H9 (cell line): ENCODE measurements around the gene CACNB2. TPM values are rescaled to one million over a fixed set of nuclear protein-coding genes. Genes with fewer than 3 reads are reported as not detected.

Source experiments
- DNase-seq: peaks from one replicate; pipeline ENCODE4 v3.0.0-alpha.2; 2017
- H2AFZ ChIP-seq: one replicate; pipeline ENCODE4 v1.6.1; 2013; ENCODE audit warnings: mild to moderate bottlenecking, low read length, control low read depth, moderate library complexity
- H2AK5ac ChIP-seq: 2 replicates; pipeline ENCODE4 v1.6.1; 2013; ENCODE audit warnings: low read length, control low read depth, mixed read lengths; ENCODE audit not compliant: insufficient read length
- H2BK120ac ChIP-seq: one replicate; pipeline ENCODE4 v1.6.1; 2013; ENCODE audit warnings: low read depth, mild to moderate bottlenecking, low read length, control low read depth, inconsistent platforms; ENCODE audit not compliant: poor library complexity, severe bottlenecking
- H2BK12ac ChIP-seq: 2 replicates; pipeline ENCODE4 v1.6.1; 2013; ENCODE audit warnings: low read length, control low read depth, mixed read lengths, low read depth; ENCODE audit not compliant: insufficient read length
- H2BK15ac ChIP-seq: 2 replicates; pipeline ENCODE4 v1.6.1; 2013; ENCODE audit warnings: low read depth, low read length, control low read depth
- H2BK20ac ChIP-seq: one replicate; pipeline ENCODE4 v1.6.1; 2013; ENCODE audit warnings: low read depth, mild to moderate bottlenecking, low read length, control low read depth, inconsistent platforms; ENCODE audit not compliant: poor library complexity, severe bottlenecking
- H2BK5ac ChIP-seq: 2 replicates; pipeline ENCODE4 v1.6.1; 2013; ENCODE audit warnings: low read length, control low read depth, mixed read lengths; ENCODE audit not compliant: insufficient read length
- H3K14ac ChIP-seq: 2 replicates; pipeline ENCODE4 v1.6.1; 2013; ENCODE audit warnings: low read length, control low read depth; ENCODE audit not compliant: insufficient read depth
- H3K18ac ChIP-seq: 2 replicates; pipeline ENCODE4 v1.6.1; 2013; ENCODE audit warnings: low read depth, mild to moderate bottlenecking, mixed read lengths, low read length, control low read depth; ENCODE audit not compliant: insufficient read length
- H3K23ac ChIP-seq: 2 replicates; pipeline ENCODE4 v1.6.1; 2013; ENCODE audit warnings: low read length, control low read depth, mixed read lengths, low read depth; ENCODE audit not compliant: insufficient read length
- H3K23me2 ChIP-seq: 2 replicates; pipeline ENCODE4 v1.6.1; 2013; ENCODE audit warnings: low read depth, mild to moderate bottlenecking, mixed read lengths, low read length, control low read depth; ENCODE audit not compliant: insufficient read length, poor library complexity, severe bottlenecking
- H3K27ac ChIP-seq: 2 replicates; pipeline ENCODE4 v1.5.1; 2013; ENCODE audit warnings: low read length, control low read depth, mixed read lengths, low read depth; ENCODE audit not compliant: insufficient read length
- H3K27me3 ChIP-seq: 2 replicates; pipeline ENCODE4 v1.6.1; 2013; ENCODE audit warnings: low read length, control low read depth, inconsistent platforms; ENCODE audit not compliant: insufficient read depth
- H3K4ac ChIP-seq: 2 replicates; pipeline ENCODE4 v1.6.1; 2013; ENCODE audit warnings: low read depth, mild to moderate bottlenecking, control low read depth, inconsistent platforms, low read length, moderate library complexity
- H3K4me1 ChIP-seq: 2 replicates; pipeline ENCODE4 v1.6.1; 2013; ENCODE audit warnings: low read length, control low read depth, inconsistent platforms; ENCODE audit not compliant: insufficient read depth
- H3K4me2 ChIP-seq: 2 replicates; pipeline ENCODE4 v1.6.1; 2013; ENCODE audit warnings: low read length, control low read depth, mixed read lengths; ENCODE audit not compliant: insufficient read length, insufficient read depth
- H3K56ac ChIP-seq: 2 replicates; pipeline ENCODE4 v1.6.1; 2013; ENCODE audit warnings: low read depth, mild to moderate bottlenecking, mixed read lengths, low read length, control low read depth; ENCODE audit not compliant: insufficient read length
- H3K79me1 ChIP-seq: 2 replicates; pipeline ENCODE4 v1.6.1; 2013; ENCODE audit warnings: low read depth, mild to moderate bottlenecking, moderate library complexity, low read length, control low read depth, inconsistent platforms; ENCODE audit not compliant: insufficient read depth, poor library complexity, severe bottlenecking
- H3K79me2 ChIP-seq: 2 replicates; pipeline ENCODE4 v1.6.1; 2013; ENCODE audit warnings: low read length, control low read depth, inconsistent platforms; ENCODE audit not compliant: insufficient read depth
- H3K9ac ChIP-seq: 2 replicates; pipeline ENCODE4 v1.6.1; 2013; ENCODE audit warnings: low read length, control low read depth, mixed read lengths; ENCODE audit not compliant: insufficient read length; ENCODE audit errors: extremely low read depth
- H3K9me3 ChIP-seq: one replicate; pipeline ENCODE4 v1.6.1; 2013; ENCODE audit warnings: low read depth, low read length, inconsistent platforms; ENCODE audit not compliant: control insufficient read depth
- H3T11ph ChIP-seq: one replicate; pipeline ENCODE4 v1.6.1; 2013; ENCODE audit warnings: mild to moderate bottlenecking, low read length, control low read depth, inconsistent platforms
- H4K20me1 ChIP-seq: one replicate; pipeline ENCODE4 v1.6.1; 2013; ENCODE audit not compliant: control insufficient read depth, insufficient read length, insufficient read depth
- H4K5ac ChIP-seq: 2 replicates; pipeline ENCODE4 v1.6.1; 2013; ENCODE audit warnings: low read depth, mild to moderate bottlenecking, mixed read lengths, low read length, control low read depth; ENCODE audit not compliant: insufficient read length
- H4K8ac ChIP-seq: replicated peaks from 2 replicates; pipeline ENCODE4 v1.6.1; 2013; ENCODE audit warnings: low read length, control low read depth, mixed read lengths, low read depth; ENCODE audit not compliant: insufficient read length
- H4K91ac ChIP-seq: 2 replicates; pipeline ENCODE4 v1.6.1; 2013; ENCODE audit warnings: low read depth, mild to moderate bottlenecking, moderate library complexity, mixed read lengths, low read length, control low read depth; ENCODE audit not compliant: insufficient read length
- H3K27ac Mint-ChIP-seq, 3 experiments: 2 replicates in 2 of 3; 3 replicates in 1 of 3; pipeline ENCODE4 v1.8.0; 2020 to 2021; ENCODE audit warnings: mixed read lengths in 3 of 3, mild to moderate bottlenecking in 1 of 3, moderate library complexity in 1 of 3
- H3K27me3 Mint-ChIP-seq: 2 replicates; pipeline ENCODE4 v1.8.0; 2021; ENCODE audit warnings: low read depth, mild to moderate bottlenecking, moderate library complexity, mixed read lengths
- H3K36me3 Mint-ChIP-seq, 3 experiments: 2 replicates in 2 of 3; 3 replicates in 1 of 3; pipeline ENCODE4 v1.8.0; 2020 to 2021; ENCODE audit warnings: low read depth in 3 of 3, mixed read lengths in 3 of 3; ENCODE audit not compliant: insufficient read depth in 1 of 3
- H3K4me1 Mint-ChIP-seq, 2 experiments: 2 replicates each; pipeline ENCODE4 v1.8.0; 2020; ENCODE audit warnings: mixed read lengths in 2 of 2
- H3K4me3 Mint-ChIP-seq, 2 experiments: 2 replicates in 1 of 2; 3 replicates in 1 of 2; pipeline ENCODE4 v1.8.0; 2020 to 2021; ENCODE audit warnings: mild to moderate bottlenecking in 2 of 2, mixed read lengths in 2 of 2, moderate library complexity in 1 of 2
- H3K9me3 Mint-ChIP-seq, 2 experiments: 2 replicates in 1 of 2; 3 replicates in 1 of 2; pipeline ENCODE4 v1.8.0; 2020; ENCODE audit warnings: mild to moderate bottlenecking in 2 of 2, mixed read lengths in 2 of 2, moderate library complexity in 1 of 2
- CTCF ChIP-seq: fragments of 200-600 bp; sonication (generic); conservative IDR thresholded peaks from 3 replicates; pipeline ENCODE4 v1.8.0; 2021; ENCODE audit warnings: antibody characterized with exemption, mild to moderate bottlenecking
- WGBS: extraction: QIAGEN DNeasy Blood & Tissue Kit; methylation state at CpG from one replicate; pipeline ENCODE4 v1.1.7; 2013; ENCODE audit warnings: missing lambda C conversion rate, low lambda C conversion rate, mixed read lengths; ENCODE audit not compliant: insufficient read length; ENCODE audit errors: extremely low coverage; 5-methylcytosine and 5-hydroxymethylcytosine counted together
- total RNA-seq: library from RNA; stranded (reverse); gene quantifications from 2 replicates; pipeline ENCODE4 v1.2.1, GENCODE V29; 2021

The CACNB2 gene
- total RNA-seq, 1 experiment from 2014 or later = 2.6 TPM

- Histone ChIP-seq H3K18ac (no peak overlapping the region), H3K27me3 (no peaks in the 10 kb centered on the region), H4K5ac (no peak overlapping the region), H3K23me2 (no peaks in the 10 kb centered on the region), H4K20me1 (no peaks in the 10 kb centered on the region), H4K8ac (no peak overlapping the region), H3K23ac (no peak overlapping the region), H2BK20ac (no peak overlapping the region), H2AFZ (no peak overlapping the region), H3K9me3 (no peaks in the 10 kb centered on the region), H3K4me1 (no peaks in the 10 kb centered on the region), H3K27ac (no peak overlapping the region), H3K4me2 (no peak overlapping the region), H4K91ac (no peak overlapping the region), H3K4ac (no peak overlapping the region), H3K79me2 (no peaks in the 10 kb centered on the region), H2BK120ac (no peak overlapping the region), H3K9ac (no peak overlapping the region), H2BK5ac (no peak overlapping the region), H2AK5ac (no peak overlapping the region), H2BK12ac (no peak overlapping the region), H3T11ph (no peak overlapping the region), H3K56ac (no peak overlapping the region), H2BK15ac (no peak overlapping the region), H3K79me1 (no peaks in the 10 kb centered on the region), H3K14ac (no peak overlapping the region)
- H3K9me3 Mint-ChIP-seq = no peaks in the 10 kb centered on the region
- H3K4me3 Mint-ChIP-seq = no peak overlapping the region
- no CpG with 5 or more reads among the region's 3 CpGs for WGBS
- no peaks in the 10 kb centered on the region for H3K36me3 Mint-ChIP-seq
- no peak overlapping the region for H3K27ac Mint-ChIP-seq
- no peak for TF ChIP-seq CTCF
- H3K27me3 Mint-ChIP-seq = no peaks in the 10 kb centered on the region
- peaks cover 1 to 2% of the 10 kb centered on the region in 2 experiments; a peak in 2 of 4 replicates for H3K4me1 Mint-ChIP-seq
- DNase-seq = no peak
Observed at GRCh38 chr10:18429335-18429734, 289.1 kb downstream of the CACNB2 start.
